Thyroid gland (tissue), 4 donors: ENCODE results near the gene PLEKHF1. TPM values are rescaled to one million over a fixed set of nuclear protein-coding genes. Genes with fewer than 3 reads are reported as not detected.
A peak's percentile ranks its signal among the peaks of the same experiment; 100 is the strongest.

Source experiments
- DNase-seq, 2 donors: peaks; one replicate each; pipeline ENCODE4 v3.0.0-alpha.2; 2019
- H3K27ac ChIP-seq, 3 donors: fragments of 200-600 bp; sonication (generic); 1 replicate in 2 of 3; 2 replicates in 1 of 3; pipeline ENCODE4 v1.5.1; 2016 to 2019; ENCODE audit warnings: mild to moderate bottlenecking in 1 of 3, moderate library complexity in 1 of 3
- H3K27me3 ChIP-seq: fragments of 200-600 bp; sonication (generic); one replicate; pipeline ENCODE4 v1.5.1; 2019
- H3K36me3 ChIP-seq, 2 donors: fragments of 200-600 bp; sonication (generic); one replicate each; pipeline ENCODE4 v1.5.1; 2016 to 2019
- H3K4me1 ChIP-seq, 2 donors: fragments of 200-600 bp; sonication (generic); one replicate each; pipeline ENCODE4 v1.5.1; 2017 to 2019
- H3K4me3 ChIP-seq, 3 donors: fragments of 200-600 bp; sonication (generic); replicated peaks in 1 of 3; 1 replicate in 2 of 3; 2 replicates in 1 of 3; pipeline ENCODE4 v1.5.1; 2016; ENCODE audit warnings: mild to moderate bottlenecking in 1 of 3
- H3K9me3 ChIP-seq: fragments of 200-600 bp; sonication (generic); one replicate; pipeline ENCODE4 v1.5.1; 2017
- CTCF ChIP-seq, 6 experiments: fragments of 200-600 bp in 3 of 6; fragments of 450-650 bp in 3 of 6; sonication (generic) in 3 of 6; IDR thresholded peaks; one replicate each; pipeline ENCODE4 v1.5.1; 2016 to 2019; ENCODE audit warnings: antibody characterized with exemption in 6 of 6, mild to moderate bottlenecking in 2 of 6, inconsistent platforms in 1 of 6, moderate library complexity in 1 of 6
- POLR2A ChIP-seq, 2 donors: fragments of 450-650 bp; IDR thresholded peaks; one replicate each; pipeline ENCODE4 v1.6.1; 2017; ENCODE audit warnings: antibody characterized with exemption in 2 of 2, mild to moderate bottlenecking in 2 of 2, moderate library complexity in 1 of 2
- WGBS, 2 donors: methylation state at CpG; one replicate each; pipeline ENCODE4 v1.1.5; 2017; 5-methylcytosine and 5-hydroxymethylcytosine counted together
- intact Hi-C: fragments of 100-400 bp; cut with DNase I; formaldehyde crosslinking; loops from one replicate; pipeline ENCODE4 v1.15.1; 2023
- total RNA-seq, 4 donors: library from RNA; depleted of rRNA; stranded (reverse); fragments of >200 nt; gene quantifications; one replicate each; pipeline ENCODE4 v1.2.3, GENCODE V29; 2016

Gene PLEKHF1
- total RNA-seq, 4 donors from 2014 or later, result 12.1 to 20.3 (median 16.5) TPM

- 79 to 81% methylated on average over 6 of the region's 6 CpGs for WGBS, 2 donors
- H3K9me3 ChIP-seq, result no peaks in the 10 kb centered on the region
- H3K27ac ChIP-seq, result no peak overlapping the region
- H3K27me3 ChIP-seq, result no peaks in the 10 kb centered on the region
- DNase-seq, result no peak
- peaks cover 0 to 4% of the 10 kb centered on the region in 2 donors for H3K36me3 ChIP-seq
- H3K4me3 ChIP-seq, result no peak overlapping the region
- intact Hi-C loops, result loop anchor here (5.0 to 10.0 kb wide), 2 partner anchors 47 to 99 kb away; partner anchors contain the start of gene PLEKHF1
- TF ChIP-seq POLR2A (IDR thresholded peaks at IDR 0.05), result no peak
- no peak for TF ChIP-seq CTCF (IDR thresholded peaks at IDR 0.05)
- H3K4me1 ChIP-seq, result peaks cover 17 to 20% of the 10 kb centered on the region in 2 donors
Measured at GRCh38 chr19:29711584-29712132, 46.4 kb downstream of the PLEKHF1 start.

GRCh38 chr19:29712744-29713516, 47.7 kb downstream of the PLEKHF1 start:
- 79 to 80% methylated on average over 9 of the region's 9 CpGs for WGBS, 2 donors
- H3K27me3 ChIP-seq, result no peaks in the 10 kb centered on the region
- TF ChIP-seq POLR2A (IDR thresholded peaks at IDR 0.05) (no peak), CTCF (IDR thresholded peaks at IDR 0.05) (no peak)
- no peak for DNase-seq
- intact Hi-C loops, result loop anchor here (5.0 to 10.0 kb wide), 2 partner anchors 48 to 101 kb away; partner anchors contain the start of gene PLEKHF1
- no peaks in the 10 kb centered on the region for H3K9me3 ChIP-seq
- no peak overlapping the region for H3K27ac ChIP-seq
- peaks cover 17 to 22% of the 10 kb centered on the region in 2 donors for H3K4me1 ChIP-seq
- H3K4me3 ChIP-seq, result no peak overlapping the region
- H3K36me3 ChIP-seq, result no peaks in the 10 kb centered on the region

GRCh38 chr19:29714371-29714952, 49.2 kb downstream of the PLEKHF1 start:
- no peaks in the 10 kb centered on the region for H3K36me3 ChIP-seq
- H3K9me3 ChIP-seq, result no peaks in the 10 kb centered on the region
- no peaks in the 10 kb centered on the region for H3K27me3 ChIP-seq
- H3K27ac ChIP-seq, result peak overlapping the region; percentile 84 to 91 (median 85)
- peak overlapping the region; percentile 80 to 89 (median 84) for H3K4me3 ChIP-seq
- WGBS, 2 donors, result 36 to 44% methylated on average over 9 to 11 of the region's 15 CpGs
- no peak for TF ChIP-seq CTCF (IDR thresholded peaks at IDR 0.05)
- no peak for TF ChIP-seq POLR2A (IDR thresholded peaks at IDR 0.05)
- intact Hi-C loops, result loop anchor here (5.0 to 10.0 kb wide), 2 partner anchors 50 to 102 kb away; partner anchors contain the start of gene PLEKHF1
- no peak for DNase-seq
- H3K4me1 ChIP-seq, result peaks cover 17 to 22% of the 10 kb centered on the region in 2 donors

GRCh38 chr19:29714953-29715700, 49.9 kb downstream of the PLEKHF1 start, which contains the start of gene C19orf12:
Gene C19orf12, minus strand, starts transcription at chr19:29715261. Its CDS starts 6,848 bp downstream, at chr19:29708413.
- peaks cover 17 to 22% of the 10 kb centered on the region in 2 donors for H3K4me1 ChIP-seq
- H3K27me3 ChIP-seq, result no peaks in the 10 kb centered on the region
- no peaks in the 10 kb centered on the region for H3K36me3 ChIP-seq
- intact Hi-C loops, result loop anchor here (5.0 to 10.0 kb wide), 2 partner anchors 50 to 103 kb away; partner anchors contain the start of gene PLEKHF1
- no peaks in the 10 kb centered on the region for H3K9me3 ChIP-seq
- 0% methylated on average over 1 of the region's 72 CpGs for WGBS, 2 donors
- H3K4me3 ChIP-seq, result peak within 1 kb of the TSS; percentile 80 to 89 (median 84)
- H3K27ac ChIP-seq, result peak within 1 kb of the TSS; percentile 84 to 91 (median 85)
- peak; percentile 72 to 77 for DNase-seq
- TF ChIP-seq POLR2A (IDR thresholded peaks at IDR 0.05), result peak; percentile 34 to 82
- peak in 1 of 6 experiments; percentile 3 for TF ChIP-seq CTCF (IDR thresholded peaks at IDR 0.05)
